ENCODE measurements around the gene TSSK6.
A peak's percentile ranks its signal among the peaks of the same experiment; 100 is the strongest.

The TSSK6 gene

DNA sequence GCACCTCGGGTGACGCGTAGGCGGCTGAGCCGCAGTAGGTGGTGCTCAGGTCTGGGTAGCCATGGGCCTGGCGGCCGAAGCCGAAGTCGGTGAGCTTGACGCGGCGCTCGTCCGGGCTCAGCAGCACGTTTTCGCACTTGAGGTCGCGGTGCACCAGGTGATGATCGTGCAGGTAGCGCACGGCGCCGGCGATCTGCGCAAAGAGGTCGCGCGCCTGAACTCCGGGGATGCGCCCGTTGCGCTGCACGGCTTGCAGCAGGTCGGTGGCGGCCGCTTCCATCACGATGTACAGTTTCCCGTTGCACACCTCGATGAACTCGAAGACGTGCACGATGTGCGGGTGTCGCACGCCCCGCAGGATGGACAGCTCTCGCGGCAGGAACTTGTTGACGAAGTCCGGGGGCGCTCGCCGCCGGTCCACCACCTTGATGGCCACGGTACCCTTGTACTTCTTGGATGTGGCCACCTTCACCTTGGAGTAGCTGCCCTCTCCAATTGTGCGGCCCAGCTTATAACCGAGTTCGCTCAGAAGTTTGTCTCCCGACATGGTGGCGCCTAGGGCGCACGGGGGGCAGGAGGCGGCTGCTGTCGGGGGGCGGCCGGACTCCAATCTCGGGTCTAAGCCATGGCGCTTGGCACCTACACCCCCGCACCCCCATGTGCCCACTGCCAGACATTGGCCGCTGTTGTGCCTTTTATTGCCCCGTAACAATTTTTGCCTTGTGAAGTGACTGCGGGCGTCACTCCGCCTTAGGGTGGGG, at the start of gene TSSK6:
TSS of gene TSSK6 (minus strand) at position 668 of the 761 bp plus-strand sequence. CDS start at position 547, 121 bp downstream.
- DNase-seq, result no peak

DNA sequence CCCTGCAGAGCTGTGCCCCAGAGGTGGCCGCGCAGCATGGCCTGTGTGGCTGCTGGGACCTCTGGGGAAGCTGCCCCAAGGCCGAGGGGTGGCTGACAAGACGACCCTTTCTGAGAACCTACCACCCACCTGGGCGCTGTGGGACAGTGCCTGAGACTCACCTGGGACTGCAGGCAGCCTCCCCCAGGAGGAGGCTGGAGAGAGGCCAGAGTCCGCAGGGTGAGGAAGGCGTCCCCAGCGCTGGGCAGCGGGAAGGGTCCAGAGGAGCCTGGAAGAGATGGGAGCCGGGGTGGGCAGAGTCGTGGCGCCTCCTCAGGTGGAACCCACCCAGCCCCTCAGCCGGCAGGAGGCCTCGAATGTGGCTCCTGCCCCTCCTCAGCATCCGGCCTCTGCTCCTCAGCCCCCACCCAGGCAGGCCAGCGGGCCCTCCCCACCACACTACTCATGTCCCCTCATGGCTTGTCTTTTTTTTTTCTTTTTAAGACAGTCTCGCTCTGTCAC, 48.0 kb upstream of the TSSK6 start:
- no peak for DNase-seq

DNA sequence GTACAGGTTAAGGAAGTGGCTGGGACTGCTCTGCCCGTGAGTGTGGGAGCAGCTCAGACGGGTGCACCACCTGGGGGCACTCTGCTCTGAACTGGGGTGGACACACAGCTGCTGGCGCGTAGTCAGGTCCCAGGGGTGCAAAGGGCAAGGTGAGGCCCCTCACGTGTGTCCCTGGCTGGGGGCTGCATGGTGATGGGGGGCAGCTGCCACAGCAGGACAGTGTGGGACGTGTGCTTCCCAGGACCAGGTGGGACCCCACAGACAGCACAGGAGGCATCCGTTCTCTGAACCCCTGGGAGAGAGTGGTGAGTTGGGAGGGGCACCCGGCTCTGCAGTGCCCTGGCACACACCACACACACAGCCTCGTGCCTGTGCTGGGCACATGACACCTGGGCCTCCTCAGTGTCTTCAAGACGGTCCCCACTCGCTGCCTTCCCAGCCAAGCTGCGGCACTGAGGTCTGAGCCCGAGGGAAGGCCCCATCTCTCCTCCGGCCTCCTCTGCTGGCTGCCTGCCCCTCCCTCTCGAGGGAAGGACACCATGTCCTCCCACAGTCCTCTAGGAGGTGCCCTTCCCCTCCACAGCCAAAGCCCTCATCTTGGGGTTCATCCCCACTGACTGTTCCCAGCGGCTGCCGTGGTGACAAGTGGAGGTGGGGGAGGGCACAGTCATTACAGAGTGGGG, 47.5 kb upstream of the TSSK6 start:
- no peak for DNase-seq

- DNase-seq, result no peak
These were observed 46.8 kb upstream of the TSSK6 start for GRCh38 chr19:19561946-19562664.

GRCh38 chr19:19559931-19560330, 44.6 kb upstream of the TSSK6 start:
- no peak for DNase-seq

GRCh38 chr19:19558636-19559035, 43.3 kb upstream of the TSSK6 start:
- no peak for DNase-seq

- DNase-seq, result no peak
These were observed 42.7 kb upstream of the TSSK6 start for GRCh38 chr19:19558055-19558454.

DNA sequence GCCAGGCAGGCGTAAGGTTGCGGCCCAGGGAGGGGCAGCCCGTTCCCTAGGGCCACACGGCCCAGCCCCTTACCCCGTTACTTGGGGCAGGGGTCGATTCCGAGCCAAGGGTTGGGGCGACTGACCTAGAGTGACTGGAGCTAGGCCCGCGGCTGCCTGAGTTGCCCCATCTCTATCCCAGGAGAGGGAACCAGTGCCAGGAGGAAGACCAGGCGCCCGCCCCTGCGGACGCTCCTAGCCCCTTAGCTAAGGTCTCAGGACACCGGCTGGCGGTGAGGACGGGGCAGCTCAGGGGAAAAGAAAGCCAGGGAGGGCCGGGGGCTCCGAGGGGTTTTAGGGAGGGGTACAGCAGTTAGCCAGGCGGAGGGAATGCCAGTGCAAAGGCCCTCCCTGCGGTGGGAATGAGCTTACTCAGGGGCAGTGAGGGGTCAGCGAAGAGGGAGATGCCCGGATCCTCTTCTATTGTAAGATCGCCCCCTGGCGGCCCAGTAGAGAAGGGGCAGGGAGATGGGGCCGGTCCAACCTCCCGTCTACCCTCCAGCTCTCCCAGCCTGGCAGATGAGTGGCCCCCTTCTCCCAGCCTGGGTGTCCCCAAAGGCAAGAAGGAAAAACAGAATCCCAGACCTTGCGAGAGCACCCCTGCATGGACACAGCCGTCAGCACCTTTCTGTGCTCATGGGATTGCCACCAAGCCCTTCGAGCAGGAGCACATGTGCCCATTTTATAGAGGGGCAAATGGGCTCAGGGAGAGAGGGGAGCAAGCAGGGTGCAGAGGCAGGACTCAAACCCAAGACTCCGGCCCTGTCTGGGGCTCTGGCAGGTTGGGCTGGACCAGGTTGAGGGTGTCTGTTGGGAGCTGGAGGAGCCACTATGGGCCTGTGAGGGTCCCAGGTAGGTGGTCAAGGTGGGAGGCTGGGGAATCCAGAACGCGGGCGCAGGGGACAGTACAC, 39.0 kb upstream of the TSSK6 start:
- peak; percentile 24 for DNase-seq

- DNase-seq, result no peak
These were observed 38.3 kb upstream of the TSSK6 start for GRCh38 chr19:19553670-19554069.

DNA sequence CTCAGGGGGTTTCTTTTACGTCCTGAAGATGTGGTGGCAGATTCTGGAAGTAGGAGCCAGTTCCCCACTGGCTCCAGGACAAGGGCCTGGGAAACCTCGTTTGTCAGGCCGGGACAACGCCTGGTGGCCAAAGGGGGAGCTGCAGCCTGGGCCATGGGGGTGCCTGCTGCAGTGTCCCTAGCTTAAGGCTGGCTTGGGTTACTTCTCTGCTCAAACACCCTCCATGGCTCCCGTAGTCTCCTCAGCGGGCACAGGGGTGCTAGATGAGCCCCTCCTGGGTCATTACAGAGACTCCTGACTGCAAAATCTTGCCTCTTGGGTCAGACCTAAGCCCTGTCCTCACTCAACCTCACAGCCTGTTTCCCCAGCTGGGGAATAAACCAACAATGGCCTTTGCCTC, 37.5 kb upstream of the TSSK6 start:
- DNase-seq, result no peak

GRCh38 chr19:19551853-19552192, 36.5 kb upstream of the TSSK6 start:
- DNase-seq, result no peak

DNA sequence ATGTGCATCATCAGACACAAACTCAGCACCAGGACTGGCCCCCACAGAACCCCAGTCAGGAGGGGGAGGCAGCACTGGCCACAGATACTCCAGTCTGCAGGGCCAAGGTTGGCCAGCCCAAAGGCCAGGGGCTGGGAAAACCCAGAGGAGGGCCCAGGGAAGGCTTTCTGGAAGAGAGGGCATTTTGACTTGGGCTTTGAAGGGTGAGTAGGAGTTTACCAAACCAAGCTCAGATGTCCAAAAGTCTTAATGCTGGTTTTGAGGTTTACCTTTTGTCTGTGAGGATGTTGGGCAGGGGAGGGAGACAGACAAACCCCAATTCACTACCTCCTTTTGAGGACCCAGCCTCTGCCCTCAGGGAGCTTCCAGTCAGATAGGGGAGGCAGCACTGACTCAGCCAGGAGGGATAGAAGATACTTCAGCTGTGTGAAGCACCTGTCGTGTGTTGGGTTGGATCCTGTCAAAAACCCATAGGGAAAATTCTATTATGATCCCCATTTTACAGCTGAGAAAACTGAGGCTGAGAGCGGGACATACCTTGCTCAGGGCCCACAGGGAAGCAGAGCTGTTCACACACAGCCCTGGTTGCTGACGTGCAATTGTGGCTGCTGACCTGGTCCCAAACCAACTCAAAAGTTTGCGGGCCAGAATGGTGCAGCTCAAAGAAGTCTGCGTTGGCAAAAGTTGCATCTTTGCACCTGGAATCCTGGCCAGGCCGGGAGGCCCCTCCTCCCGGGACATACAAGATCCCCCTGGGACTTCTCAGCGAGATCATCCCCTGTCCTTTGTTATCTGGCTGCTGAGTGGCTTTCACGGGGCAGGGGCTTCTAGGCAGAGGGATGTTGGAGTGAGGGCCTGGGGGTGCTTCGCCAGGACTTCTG, 35.9 kb upstream of the TSSK6 start:
- DNase-seq, result no peak

GRCh38 chr19:19550485-19550929, 35.2 kb upstream of the TSSK6 start:
- DNase-seq, result no peak

DNA sequence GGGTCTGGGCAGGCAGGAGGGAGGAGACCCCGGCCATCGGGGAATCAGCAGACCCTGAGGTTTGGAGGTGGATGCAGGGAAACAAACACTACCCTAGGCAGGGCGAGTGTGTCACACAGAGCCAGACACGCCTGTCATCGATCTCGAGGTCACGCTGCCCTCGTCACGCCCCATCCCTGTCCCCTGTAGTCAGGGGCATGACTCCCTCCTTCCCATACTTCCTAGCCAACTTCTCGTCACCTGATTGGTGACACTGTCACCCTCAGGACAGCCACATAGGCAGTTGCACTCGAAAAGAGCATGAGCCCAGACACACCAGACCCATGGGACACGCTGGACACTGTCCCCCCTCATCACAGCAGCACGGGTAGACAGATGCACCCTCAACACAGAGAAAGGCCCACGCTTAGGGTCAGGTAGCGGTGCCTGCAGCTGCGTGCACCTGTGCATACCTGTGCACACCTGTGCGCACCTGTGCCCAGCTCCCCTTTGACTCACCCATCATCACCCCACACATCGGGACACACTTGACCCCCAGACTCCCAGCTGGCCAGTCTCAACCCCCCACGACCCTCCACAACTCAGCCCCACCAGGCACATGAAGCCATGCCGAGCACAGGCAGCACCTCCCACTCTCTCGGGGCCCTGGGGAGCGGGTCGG, 34.6 kb upstream of the TSSK6 start:
- no peak for DNase-seq

DNA sequence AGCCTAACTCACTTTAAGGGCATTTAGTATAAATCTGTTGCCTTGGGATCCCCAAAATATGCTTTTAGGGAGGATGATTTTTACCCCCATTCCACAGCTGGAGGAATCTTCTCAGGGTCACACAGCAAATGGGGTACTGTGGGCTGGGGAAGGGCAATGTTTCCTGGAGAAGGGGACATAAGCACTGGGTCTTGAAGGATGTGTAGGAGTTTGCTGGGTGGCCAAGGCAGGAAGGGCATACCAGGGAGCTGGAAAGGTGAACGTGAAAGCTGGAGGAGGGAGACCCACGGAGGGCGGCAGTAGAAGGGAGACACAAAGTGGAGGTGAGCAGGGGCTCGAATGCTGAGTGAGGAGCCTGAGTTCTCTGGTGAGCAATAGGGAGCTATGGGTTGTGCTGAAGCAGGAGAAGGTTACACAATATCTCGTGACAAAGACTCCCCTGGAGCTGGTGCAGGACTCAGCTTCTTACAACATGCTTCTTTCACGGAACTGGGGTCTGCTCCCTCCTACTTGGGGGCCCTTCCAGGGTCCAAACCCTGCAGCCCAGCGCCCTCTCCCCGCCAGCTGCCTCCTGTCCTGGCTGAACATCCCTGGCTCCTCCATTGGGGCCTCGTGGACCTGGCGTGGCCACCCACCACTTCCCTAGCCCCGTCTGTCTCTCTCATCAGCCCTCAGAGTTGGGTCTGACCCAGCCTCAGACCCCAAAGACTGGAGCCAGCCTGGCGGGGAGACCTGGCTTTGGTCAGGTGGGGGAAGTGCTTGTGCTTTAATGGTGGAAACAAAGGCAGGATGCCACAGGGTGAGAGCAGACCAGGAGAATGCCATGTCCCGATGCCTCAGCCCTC, 33.8 kb upstream of the TSSK6 start:
- DNase-seq, result no peak

- DNase-seq, result no peak
These were observed 32.5 kb upstream of the TSSK6 start for GRCh38 chr19:19547674-19548336.

- no peak for DNase-seq
These were observed 31.4 kb upstream of the TSSK6 start for GRCh38 chr19:19546751-19547162.

DNA sequence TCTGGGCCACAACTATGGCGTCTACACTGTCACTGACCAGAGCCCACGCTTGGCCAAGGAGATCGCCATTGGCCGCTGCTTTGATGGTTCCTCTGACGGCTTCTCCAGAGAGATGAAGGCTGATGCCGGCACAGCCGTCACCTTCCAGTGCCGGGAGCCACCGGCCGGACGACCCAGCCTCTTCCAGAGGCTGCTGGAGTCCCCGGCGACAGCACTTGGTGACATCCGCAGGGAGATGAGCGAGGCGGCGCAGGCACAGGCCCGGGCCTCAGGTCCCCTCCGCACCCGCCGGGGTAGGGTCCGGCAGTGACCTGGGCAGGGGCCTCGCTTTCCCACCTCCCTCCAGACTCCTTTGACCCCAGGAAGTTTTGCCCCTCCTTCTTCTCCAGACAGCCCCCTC, 30.4 kb upstream of the TSSK6 start:
- DNase-seq, result no peak

DNA sequence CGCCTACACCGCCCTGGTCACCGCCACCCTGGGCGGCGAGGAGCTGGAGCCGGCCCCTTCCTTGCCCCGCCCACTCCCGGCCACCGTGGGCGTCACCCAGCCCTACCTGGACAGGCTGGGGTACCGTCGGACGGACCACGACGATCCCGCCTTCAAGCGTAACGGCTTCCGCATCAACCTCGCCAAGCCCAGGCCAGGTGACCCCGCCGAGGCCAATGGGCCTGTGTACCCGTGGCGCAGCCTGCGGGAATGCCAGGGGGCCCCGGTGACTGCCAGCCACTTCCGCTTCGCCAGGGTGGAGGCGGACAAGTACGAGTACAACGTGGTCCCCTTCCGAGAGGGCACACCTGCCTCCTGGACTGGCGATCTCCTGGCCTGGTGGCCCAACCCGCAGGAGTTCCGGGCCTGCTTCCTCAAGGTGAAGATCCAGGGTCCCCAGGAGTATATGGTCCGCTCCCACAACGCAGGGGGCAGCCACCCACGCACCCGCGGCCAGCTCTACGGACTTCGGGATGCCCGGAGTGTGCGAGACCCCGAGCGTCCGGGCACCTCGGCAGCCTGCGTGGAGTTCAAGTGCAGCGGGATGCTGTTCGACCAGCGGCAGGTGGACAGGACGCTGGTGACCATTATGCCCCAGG, 29.7 kb upstream of the TSSK6 start:
- no peak for DNase-seq
